Progenitor cell of endocrine pancreas (in vitro differentiated cells): Measurements from ENCODE around the gene IRX4. TPM values are rescaled to one million over a fixed set of nuclear protein-coding genes. Genes with fewer than 3 reads are reported as not detected.

Source experiments
- DNase-seq: peaks from one replicate; pipeline ENCODE4 v3.0.0; 2021; ENCODE audit warnings: low spot score; ENCODE audit not compliant: unreplicated experiment
- H3K27ac Mint-ChIP-seq: 2 replicates; pipeline ENCODE4 v1.8.0; 2021; ENCODE audit warnings: mild to moderate bottlenecking, moderate library complexity, mixed read lengths
- H3K27me3 Mint-ChIP-seq: 2 replicates; pipeline ENCODE4 v1.8.0; 2021; ENCODE audit warnings: mixed read lengths
- H3K36me3 Mint-ChIP-seq: 2 replicates; pipeline ENCODE4 v1.8.0; 2022; ENCODE audit warnings: mixed read lengths; ENCODE audit not compliant: insufficient read depth
- H3K4me1 Mint-ChIP-seq: 2 replicates; pipeline ENCODE4 v1.8.0; 2021; ENCODE audit warnings: low read depth, mixed read lengths
- H3K4me3 Mint-ChIP-seq: 2 replicates; pipeline ENCODE4 v1.8.0; 2021; ENCODE audit warnings: low read depth, mild to moderate bottlenecking, moderate library complexity, mixed read lengths
- H3K9me3 Mint-ChIP-seq: 2 replicates; pipeline ENCODE4 v1.8.0; 2021; ENCODE audit warnings: low read depth, mixed read lengths
- CTCF ChIP-seq: fragments of 200-600 bp; sonication (generic); IDR thresholded peaks from one replicate; pipeline ENCODE4 v1.5.0; 2021; ENCODE audit warnings: antibody characterized with exemption, mild to moderate bottlenecking; ENCODE audit not compliant: unreplicated experiment
- total RNA-seq: library from RNA; stranded (reverse); gene quantifications from 2 replicates; pipeline ENCODE4 v1.2.1, GENCODE V29; 2021

Gene IRX4
- total RNA-seq, 1 donor from 2014 or later = 0.17 TPM

- TF ChIP-seq CTCF = no peak
- no peaks in the 10 kb centered on the region for H3K36me3 Mint-ChIP-seq
- no peak for DNase-seq
- no peak overlapping the region for H3K4me3 Mint-ChIP-seq
- no peaks in the 10 kb centered on the region for H3K4me1 Mint-ChIP-seq
- peaks cover 78% of the 10 kb centered on the region for H3K27me3 Mint-ChIP-seq
- no peaks in the 10 kb centered on the region for H3K9me3 Mint-ChIP-seq
- no peak overlapping the region for H3K27ac Mint-ChIP-seq
Measured at GRCh38 chr5:1892211-1892610, 9.5 kb upstream of the IRX4 start.

- no peaks in the 10 kb centered on the region for H3K4me1 Mint-ChIP-seq
- H3K27me3 Mint-ChIP-seq = peaks cover 70% of the 10 kb centered on the region
- TF ChIP-seq CTCF = no peak
Measured at GRCh38 chr5:1891391-1891790, 8.7 kb upstream of the IRX4 start.

GRCh38 chr5:1890296-1890695, 7.6 kb upstream of the IRX4 start:
- no peak for DNase-seq
- H3K4me1 Mint-ChIP-seq = no peaks in the 10 kb centered on the region
- no peak for TF ChIP-seq CTCF
- no peak overlapping the region for H3K4me3 Mint-ChIP-seq
- no peaks in the 10 kb centered on the region for H3K36me3 Mint-ChIP-seq
- H3K9me3 Mint-ChIP-seq = no peaks in the 10 kb centered on the region
- no peak overlapping the region for H3K27ac Mint-ChIP-seq
- H3K27me3 Mint-ChIP-seq = peaks cover 75% of the 10 kb centered on the region

More at GRCh38 chr5:1891391-1891790, 8.7 kb upstream of the IRX4 start:
- no peak for DNase-seq
- Mint-ChIP-seq H3K27ac (no peak overlapping the region), H3K9me3 (no peaks in the 10 kb centered on the region), H3K36me3 (no peaks in the 10 kb centered on the region), H3K4me3 (no peak overlapping the region)

GRCh38 chr5:1889321-1890065, 6.8 kb upstream of the IRX4 start:
- Mint-ChIP-seq H3K27me3 (peaks cover 78% of the 10 kb centered on the region), H3K27ac (no peak overlapping the region), H3K4me3 (peak overlapping the region; percentile 31), H3K36me3 (no peaks in the 10 kb centered on the region), H3K4me1 (no peaks in the 10 kb centered on the region), H3K9me3 (no peaks in the 10 kb centered on the region)
- no peak for DNase-seq
- no peak for TF ChIP-seq CTCF

- Mint-ChIP-seq H3K4me1 (peaks cover 2% of the 10 kb centered on the region), H3K9me3 (no peaks in the 10 kb centered on the region), H3K27ac (no peak overlapping the region), H3K27me3 (peaks cover 75% of the 10 kb centered on the region), H3K4me3 (no peak overlapping the region), H3K36me3 (no peaks in the 10 kb centered on the region)
- DNase-seq = no peak
- no peak for TF ChIP-seq CTCF
Measured at GRCh38 chr5:1888541-1889251, 6.0 kb upstream of the IRX4 start.
